Bronchial epithelial cell (primary cell): ENCODE measurements around the gene DTNB. TPM values are rescaled to one million over a fixed set of nuclear protein-coding genes. Genes with fewer than 3 reads are reported as not detected.
A peak's percentile ranks its signal among the peaks of the same experiment; 100 is the strongest.

ENCODE experiments used
- DNase-seq: peaks from one replicate; pipeline ENCODE4 v3.0.0-alpha.2; 2010; ENCODE audit warnings: low read depth
- FAIRE-seq: peaks from 2 replicates; lab custom pipeline; 2011; peaks lifted over from hg19 to GRCh38; lab: Jason Lieb, UNC
- H3K27me3 ChIP-seq: 2 replicates; pipeline ENCODE4 v1.5.1; 2011; ENCODE audit warnings: low read length; ENCODE audit not compliant: control insufficient read depth, insufficient read depth
- H3K36me3 ChIP-seq: 2 replicates; pipeline ENCODE4 v1.5.1; 2011; ENCODE audit warnings: low read length; ENCODE audit not compliant: control insufficient read depth, insufficient read depth
- H3K4me3 ChIP-seq: 2 replicates; pipeline ENCODE4 v1.5.1; 2011; ENCODE audit warnings: mild to moderate bottlenecking, low read depth, low read length, control low read depth
- total RNA-seq: library from RNA; depleted of rRNA; stranded (reverse); fragments of >200 nt; gene quantifications from 2 replicates; pipeline ENCODE4 v1.2.1, GENCODE V29; 2014
- TF ChIP-seq, protein P1 (sequence below): IDR thresholded peaks from 2 replicates; pipeline ENCODE4 v1.5.1; 2011; ENCODE audit warnings: mild to moderate bottlenecking, moderate library complexity, low read length, control low read depth, inconsistent platforms; ENCODE audit not compliant: insufficient read depth, severe bottlenecking

Gene DTNB
- total RNA-seq, 1 donor from 2014 or later = 8.4 TPM

DNA sequence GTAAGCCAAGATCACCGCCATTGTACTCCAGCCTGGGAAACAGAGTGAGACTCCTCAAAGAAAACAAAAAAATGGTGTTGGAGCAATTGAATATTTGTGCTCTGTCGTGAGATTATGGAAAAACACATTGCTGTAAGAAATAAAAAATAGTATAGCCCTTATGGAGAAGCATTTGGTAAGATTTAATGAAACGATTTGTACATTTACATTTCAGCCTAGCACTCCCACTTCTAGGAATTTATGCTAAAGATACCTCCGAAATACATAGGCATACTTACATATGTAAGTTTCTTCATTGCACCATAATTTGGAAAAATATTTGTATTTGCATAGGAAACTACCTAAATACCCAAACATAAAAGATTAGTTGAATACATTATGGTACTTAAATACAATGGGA, 8.7 kb upstream of the DTNB start:
- TF ChIP-seq, protein P1, sequence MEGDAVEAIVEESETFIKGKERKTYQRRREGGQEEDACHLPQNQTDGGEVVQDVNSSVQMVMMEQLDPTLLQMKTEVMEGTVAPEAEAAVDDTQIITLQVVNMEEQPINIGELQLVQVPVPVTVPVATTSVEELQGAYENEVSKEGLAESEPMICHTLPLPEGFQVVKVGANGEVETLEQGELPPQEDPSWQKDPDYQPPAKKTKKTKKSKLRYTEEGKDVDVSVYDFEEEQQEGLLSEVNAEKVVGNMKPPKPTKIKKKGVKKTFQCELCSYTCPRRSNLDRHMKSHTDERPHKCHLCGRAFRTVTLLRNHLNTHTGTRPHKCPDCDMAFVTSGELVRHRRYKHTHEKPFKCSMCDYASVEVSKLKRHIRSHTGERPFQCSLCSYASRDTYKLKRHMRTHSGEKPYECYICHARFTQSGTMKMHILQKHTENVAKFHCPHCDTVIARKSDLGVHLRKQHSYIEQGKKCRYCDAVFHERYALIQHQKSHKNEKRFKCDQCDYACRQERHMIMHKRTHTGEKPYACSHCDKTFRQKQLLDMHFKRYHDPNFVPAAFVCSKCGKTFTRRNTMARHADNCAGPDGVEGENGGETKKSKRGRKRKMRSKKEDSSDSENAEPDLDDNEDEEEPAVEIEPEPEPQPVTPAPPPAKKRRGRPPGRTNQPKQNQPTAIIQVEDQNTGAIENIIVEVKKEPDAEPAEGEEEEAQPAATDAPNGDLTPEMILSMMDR = no peak
- DNase-seq (no peak), FAIRE-seq (no peak)
- no peak overlapping the region for H3K4me3 ChIP-seq
- no peaks in the 10 kb centered on the region for H3K36me3 ChIP-seq
- no peaks in the 10 kb centered on the region for H3K27me3 ChIP-seq

DNA sequence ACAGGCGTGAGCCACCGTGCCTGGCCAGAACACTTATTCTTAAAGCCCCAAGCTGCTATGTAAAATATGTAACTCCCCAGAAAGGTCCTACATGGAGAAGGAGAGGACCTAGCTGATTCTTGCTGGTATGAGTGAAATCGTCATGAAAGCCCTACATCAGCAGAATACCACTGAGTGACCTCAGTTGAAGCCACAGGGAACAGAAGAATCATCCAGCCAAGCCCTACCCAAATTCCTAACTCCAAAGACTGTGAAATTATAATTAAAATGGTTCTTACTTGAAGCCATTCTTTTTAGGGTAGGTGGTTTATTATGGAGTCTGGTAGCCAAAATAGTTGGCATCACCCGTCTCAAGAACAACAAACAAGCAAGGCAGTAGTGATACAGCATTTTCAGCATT, 4.5 kb upstream of the DTNB start:
- no peaks in the 10 kb centered on the region for H3K36me3 ChIP-seq
- DNase-seq (no peak), FAIRE-seq (no peak)
- no peak overlapping the region for H3K4me3 ChIP-seq
- H3K27me3 ChIP-seq = no peaks in the 10 kb centered on the region
- TF ChIP-seq, protein P1 = no peak

GRCh38 chr2:25674077-25674362, 643 bp upstream of the DTNB start:
- TF ChIP-seq, protein P1 = no peak
- no peaks in the 10 kb centered on the region for H3K36me3 ChIP-seq
- FAIRE-seq (no peak), DNase-seq (no peak)
- H3K27me3 ChIP-seq = no peaks in the 10 kb centered on the region
- peak overlapping the region; percentile 23 for H3K4me3 ChIP-seq

DNA sequence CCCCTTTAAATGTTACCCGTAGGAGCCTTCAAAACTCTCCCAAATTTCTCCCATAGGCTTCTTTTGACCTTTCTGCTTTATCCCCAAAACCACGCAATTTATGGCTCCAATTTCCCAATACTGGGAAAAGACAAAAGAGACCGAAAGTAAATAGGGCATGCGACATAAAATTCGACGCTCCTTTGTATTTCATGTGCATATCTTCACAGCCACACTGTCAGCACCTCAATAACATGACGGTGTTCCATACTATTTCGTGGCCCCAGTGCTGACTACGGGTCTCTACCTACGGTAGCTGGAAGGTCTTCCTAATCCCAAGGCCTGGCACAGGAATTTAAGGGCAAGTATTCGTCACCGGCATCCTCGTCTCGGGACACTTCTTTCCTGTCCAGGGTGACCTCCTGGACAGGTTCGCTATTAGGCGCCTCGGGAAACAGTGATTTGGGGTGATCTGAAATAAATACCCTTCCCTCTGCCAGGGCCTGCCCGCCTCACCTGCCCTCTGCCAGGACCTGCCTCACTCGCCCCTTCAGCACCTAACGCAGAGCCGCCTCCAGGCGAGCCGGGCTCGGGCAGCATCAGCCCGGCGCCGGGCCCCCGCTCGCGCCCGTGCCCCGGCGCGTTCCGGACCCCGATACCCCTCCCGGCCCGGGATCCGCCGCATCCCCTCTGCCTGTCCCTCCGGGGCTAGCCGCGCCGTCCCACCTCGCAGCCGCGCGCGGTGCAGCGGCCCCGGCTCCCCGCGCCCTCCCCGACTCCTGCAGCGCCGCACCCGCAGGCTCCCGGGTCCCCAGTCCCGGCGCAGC, 680 bp downstream of the DTNB start:
- Histone ChIP-seq H3K4me3 (peak overlapping the region; percentile 69), H3K27me3 (no peaks in the 10 kb centered on the region), H3K36me3 (no peaks in the 10 kb centered on the region)
- DNase-seq = no peak
- TF ChIP-seq, protein P1 = no peak
- no peak for FAIRE-seq

DNA sequence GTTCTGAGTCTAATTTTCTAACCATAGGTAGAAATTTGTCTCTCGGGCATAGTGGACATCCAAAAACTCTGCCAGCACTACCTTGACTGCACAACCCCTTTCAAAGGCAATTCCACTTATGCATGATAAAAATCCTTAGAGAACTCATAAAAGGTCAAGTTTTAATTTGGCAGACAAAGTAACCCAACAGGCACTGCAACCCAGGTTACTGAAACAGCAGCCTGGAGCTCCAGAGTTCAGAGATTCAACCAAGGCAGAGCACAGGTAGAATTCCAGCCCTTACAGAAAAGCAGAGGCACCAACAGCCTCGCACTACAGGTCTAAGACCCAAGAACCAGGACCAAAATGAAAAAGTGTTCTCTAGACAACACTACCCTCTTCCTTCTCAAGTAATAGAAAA, 1.8 kb downstream of the DTNB start:
- peak overlapping the region; percentile 69 for H3K4me3 ChIP-seq
- FAIRE-seq (no peak), DNase-seq (no peak)
- no peaks in the 10 kb centered on the region for H3K36me3 ChIP-seq
- H3K27me3 ChIP-seq = no peaks in the 10 kb centered on the region
- TF ChIP-seq, protein P1 = no peak

GRCh38 chr2:25669520-25669919, 3.9 kb downstream of the DTNB start:
- FAIRE-seq (no peak), DNase-seq (no peak)
- TF ChIP-seq, protein P1 = no peak
- Histone ChIP-seq H3K27me3 (no peaks in the 10 kb centered on the region), H3K4me3 (no peak overlapping the region), H3K36me3 (no peaks in the 10 kb centered on the region)
